K562 (cell line): Measurements from ENCODE around the gene HCST. TPM values are rescaled to one million over a fixed set of nuclear protein-coding genes. Genes with fewer than 3 reads are reported as not detected.

Experiments used
- AFF1 ChIP-seq, 2 experiments: fragments of 450-650 bp; IDR thresholded peaks; 2 replicates each; pipeline ENCODE4 v1.6.1; 2018; ENCODE audit warnings: mild to moderate bottlenecking in 2 of 2, low read depth in 1 of 2; ENCODE audit not compliant: partially characterized antibody in 2 of 2
- CREBBP ChIP-seq: IDR thresholded peaks from one replicate; pipeline ENCODE4 v1.6.1; 2012; ENCODE audit warnings: low read depth, mild to moderate bottlenecking, control low read depth, inconsistent platforms, low read length
- HLTF ChIP-seq: fragments of 450-650 bp; IDR thresholded peaks from 2 replicates; pipeline ENCODE4 v1.6.1; 2016
- PHB2 ChIP-seq: fragments of 450-650 bp; IDR thresholded peaks from 2 replicates; pipeline ENCODE4 v1.6.1; 2017; ENCODE audit warnings: low read depth
- POLR2G ChIP-seq: fragments of 200-400 bp; formaldehyde crosslinking; IDR thresholded peaks from 2 replicates; pipeline ENCODE4 v1.6.1; 2017; ENCODE audit warnings: low read depth, mild to moderate bottlenecking, antibody characterized with exemption, low read length, moderate library complexity
- POLR3A ChIP-seq: IDR thresholded peaks from 2 replicates; pipeline ENCODE4 v1.6.1; 2011; ENCODE audit warnings: borderline replicate concordance, mild to moderate bottlenecking, moderate library complexity; ENCODE audit not compliant: insufficient read length, insufficient read depth; ENCODE audit errors: extremely low read depth
- SAFB ChIP-seq: fragments of 200-400 bp; formaldehyde crosslinking; IDR thresholded peaks from 2 replicates; pipeline ENCODE4 v1.6.1; 2017; ENCODE audit warnings: low read depth, low read length, borderline replicate concordance
- SIN3A ChIP-seq, 2 experiments: fragments of 150-350 bp in 1 of 2; IDR thresholded peaks; 2 replicates each; pipeline ENCODE4 v1.6.1; 2011 to 2016; ENCODE audit warnings: borderline replicate concordance in 2 of 2, low read depth in 2 of 2, low read length in 2 of 2, mild to moderate bottlenecking in 2 of 2, moderate library complexity in 2 of 2; ENCODE audit not compliant: control insufficient read depth in 1 of 2
- SRSF1 ChIP-seq: fragments of 200-400 bp; formaldehyde crosslinking; IDR thresholded peaks from 2 replicates; pipeline ENCODE4 v1.6.1; 2017; ENCODE audit warnings: mild to moderate bottlenecking, low read depth, low read length, moderate library complexity
- TAL1 ChIP-seq: fragments of 450-650 bp; IDR thresholded peaks from 2 replicates; pipeline ENCODE4 v1.6.1; 2016; ENCODE audit warnings: mild to moderate bottlenecking
- XRCC4 ChIP-seq: IDR thresholded peaks from one replicate; pipeline ENCODE4 v1.6.1; 2011; ENCODE audit not compliant: insufficient read depth, insufficient read length; ENCODE audit errors: extremely low read depth
- ZBTB2 ChIP-seq: fragments of 450-650 bp; IDR thresholded peaks from 2 replicates; pipeline ENCODE4 v1.6.1; 2016; ENCODE audit warnings: antibody characterized with exemption
- ZC3H8 ChIP-seq: fragments of 450-650 bp; IDR thresholded peaks from 2 replicates; pipeline ENCODE4 v1.6.1; 2017
- ZFPM2 ChIP-seq: fragments of 250-450 bp; sonication (Bioruptor Pico); IDR thresholded peaks from 2 replicates; pipeline ENCODE4 v1.5.1; 2022; ENCODE audit warnings: mild to moderate bottlenecking
- ZNF165 ChIP-seq: fragments of 250-450 bp; sonication (Bioruptor Pico); IDR thresholded peaks from 2 replicates; pipeline ENCODE4 v1.4.0; 2020; ENCODE audit warnings: borderline replicate concordance
- ZNF232 ChIP-seq: sonication (generic); formaldehyde crosslinking; IDR thresholded peaks from 2 replicates; pipeline ENCODE4 v1.8.0; 2022; ENCODE audit warnings: mild to moderate bottlenecking, missing genetic modification reagents
- ZNF592 ChIP-seq: fragments of 450-650 bp; IDR thresholded peaks from 2 replicates; pipeline ENCODE4 v1.6.1; 2017; ENCODE audit warnings: antibody characterized with exemption, mild to moderate bottlenecking
- polyA plus RNA-seq, 8 experiments: library from polyadenylated mRNA; depleted of rRNA in 4 of 8; stranded (reverse) in 5 of 8; unstranded in 3 of 8; fragments of >200 nt; fragmentation: Nextera tagmentation in 2 of 8; fragmentation: Illumina TruSeq in 1 of 8; extraction: Ambion mirVana in 2 of 8; extraction: Trizol in 1 of 8; gene quantifications; 2 replicates each; pipeline versions ENCODE4 v1.2.1 to v1.2.3, GENCODE V29; 2011 to 2014; ENCODE audit warnings: inconsistent platforms in 1 of 8, missing spikeins in 1 of 8
- total RNA-seq, 7 experiments: library from RNA; depleted of rRNA in 6 of 7; stranded (reverse); fragments of >200 nt in 6 of 7; fragmentation: Illumina TruSeq in 2 of 7; extraction: Trizol in 2 of 7; gene quantifications; 2 replicates each; pipeline versions ENCODE4 v1.2.1 to v1.2.3, GENCODE V29; 2011 to 2021; ENCODE audit warnings: low replicate concordance in 1 of 7

HCST gene
- total and polyA plus RNA-seq, 9 of the 15 experiments (the other 6 are each of a cell fraction or from before 2014, with no cell fraction given) = 0.29 to 1.9 (median 0.95) TPM; not detected in 2

- TF ChIP-seq SRSF1 (no peak), AFF1 (IDR thresholded peaks at IDR 0.05; ENCODE audit: low read depth in 1 of 2, partially characterized antibody in 2 of 2) (peak in 1 of 2 experiments; percentile 35), ZNF592 (no peak), TAL1 (no peak), SAFB (no peak), ZBTB2 (no peak), ZFPM2 (CRISPR knock-in tag) (no peak), XRCC4 (no peak), ZC3H8 (no peak), SIN3A (IDR thresholded peaks at IDR 0.05; ENCODE audit: borderline replicate concordance in 2 of 2, control insufficient read depth in 1 of 2, low read depth in 2 of 2, low read length in 2 of 2) (peak; percentile 35 to 53; a peak in 2 of 4 replicates), POLR2G (no peak), POLR3A (no peak), HLTF (no peak), PHB2 (no peak), ZNF232 (CRISPR knock-in tag) (no peak), ZNF165 (CRISPR knock-in tag) (no peak), CREBBP (no peak)
Observed at GRCh38 chr19:35908973-35909683, 6.8 kb downstream of the HCST start (continued).
